Posterior cingulate gyrus (tissue), 11 donors: ENCODE results near the gene LENEP.

Experiments used
- DNase-seq, 10 donors: peaks; one replicate each; pipeline versions ENCODE4 v3.0.0 to v3.0.0-alpha.2; 2020 to 2021; ENCODE audit warnings: mixed read lengths in 3 of 10
- intact Hi-C: fragments of 100-400 bp; cut with DNase I; formaldehyde crosslinking; loops from one replicate; pipeline ENCODE4 v1.15.1; 2023

The LENEP gene

DNA sequence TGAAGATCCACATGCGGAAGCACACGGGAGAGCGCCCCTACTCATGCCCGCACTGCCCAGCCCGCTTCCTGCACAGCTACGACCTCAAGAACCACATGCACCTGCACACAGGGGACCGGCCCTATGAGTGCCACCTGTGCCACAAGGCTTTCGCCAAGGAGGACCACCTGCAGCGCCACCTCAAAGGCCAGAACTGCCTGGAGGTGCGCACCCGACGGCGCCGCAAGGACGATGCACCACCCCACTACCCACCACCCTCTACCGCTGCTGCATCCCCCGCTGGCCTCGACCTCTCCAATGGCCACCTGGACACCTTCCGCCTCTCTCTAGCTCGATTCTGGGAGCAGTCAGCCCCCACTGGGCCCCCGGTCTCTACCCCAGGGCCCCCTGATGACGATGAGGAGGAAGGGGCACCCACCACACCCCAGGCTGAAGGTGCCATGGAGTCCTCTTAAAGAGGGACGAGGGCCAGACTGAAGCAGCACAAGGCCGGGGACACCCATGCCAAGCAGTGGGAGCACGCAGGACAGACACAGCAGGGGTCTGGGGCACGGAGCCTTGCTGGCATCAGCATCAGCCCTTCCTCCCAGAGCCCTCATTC, 22.9 kb downstream of the LENEP start:
- intact Hi-C loops, result loop anchor here (5.0 kb wide), 1 partner anchor 54 kb away; the partner anchor contains the start of gene PYGO2
- no peak for DNase-seq

DNA sequence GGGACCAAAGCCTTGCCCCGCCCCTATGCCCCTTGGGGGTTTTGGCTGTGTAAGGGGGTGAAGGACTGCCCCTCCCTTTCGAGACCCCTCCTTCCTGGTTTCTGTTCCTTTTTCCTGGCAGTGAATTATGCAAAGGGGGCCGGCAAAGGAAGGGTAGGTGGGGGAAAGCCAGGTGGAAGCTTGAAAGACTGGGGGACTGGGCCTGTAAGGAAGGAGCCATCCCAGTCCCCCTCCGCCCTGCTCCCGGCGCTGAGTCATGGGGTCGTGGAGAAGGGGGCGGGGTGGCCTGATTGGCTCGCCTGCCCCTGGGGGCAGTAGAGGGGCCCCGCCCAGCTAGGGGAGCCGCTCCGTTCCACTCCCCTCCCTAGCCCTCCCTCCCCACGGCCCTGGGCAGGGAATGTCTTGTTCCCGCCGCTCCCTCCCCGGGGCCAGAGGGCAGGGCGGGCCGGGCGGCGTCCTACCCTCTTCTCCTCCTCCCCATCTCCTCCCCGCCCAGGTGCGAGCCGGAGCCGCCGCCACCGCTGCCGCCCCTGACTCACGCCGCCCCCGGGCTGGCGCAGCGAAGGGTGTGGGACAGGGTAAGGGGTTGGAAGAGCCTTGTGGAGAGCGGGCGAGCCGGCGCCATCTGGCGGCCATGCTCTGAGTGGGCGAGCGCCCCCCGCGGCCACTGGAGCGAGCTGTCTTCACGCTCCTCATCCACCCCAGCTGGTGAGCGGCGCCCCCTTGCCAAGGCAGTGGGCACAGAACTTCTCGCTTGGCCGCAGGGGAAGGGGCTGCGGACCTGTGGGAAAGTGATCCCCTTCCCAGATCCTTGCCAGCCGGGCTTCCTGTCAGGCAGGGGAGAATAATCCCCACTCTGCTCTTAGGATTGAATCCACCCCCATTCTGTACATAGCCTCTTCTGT, 23.9 kb downstream of the LENEP start:
- intact Hi-C loops, result loop anchor here (5.0 kb wide), 1 partner anchor 55 kb away; the partner anchor contains the start of gene PYGO2
- peak; percentile 75 to 98 (median 88) for DNase-seq

DNA sequence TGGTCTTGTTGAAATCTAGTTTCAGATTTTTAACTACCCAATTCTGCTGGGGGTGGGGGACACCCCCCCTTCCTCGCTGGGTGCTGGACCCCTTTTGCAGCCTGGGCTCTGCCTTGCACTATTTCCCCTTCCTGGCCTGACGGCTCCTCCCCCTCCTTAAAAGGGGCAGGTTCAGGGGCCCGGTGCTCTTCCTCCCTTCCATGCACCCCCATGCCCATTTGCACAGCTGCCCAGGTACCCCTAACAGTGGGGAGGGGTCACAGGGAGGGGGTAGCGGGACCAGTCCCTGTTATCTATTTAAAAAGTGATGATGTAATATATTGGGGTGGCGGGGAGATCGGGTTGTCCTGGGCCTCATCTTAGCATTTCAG, 24.5 kb downstream of the LENEP start:
- no peak for DNase-seq
- intact Hi-C loops, result loop anchor here (5.0 kb wide), 1 partner anchor 56 kb away; the partner anchor contains the start of gene PYGO2

DNA sequence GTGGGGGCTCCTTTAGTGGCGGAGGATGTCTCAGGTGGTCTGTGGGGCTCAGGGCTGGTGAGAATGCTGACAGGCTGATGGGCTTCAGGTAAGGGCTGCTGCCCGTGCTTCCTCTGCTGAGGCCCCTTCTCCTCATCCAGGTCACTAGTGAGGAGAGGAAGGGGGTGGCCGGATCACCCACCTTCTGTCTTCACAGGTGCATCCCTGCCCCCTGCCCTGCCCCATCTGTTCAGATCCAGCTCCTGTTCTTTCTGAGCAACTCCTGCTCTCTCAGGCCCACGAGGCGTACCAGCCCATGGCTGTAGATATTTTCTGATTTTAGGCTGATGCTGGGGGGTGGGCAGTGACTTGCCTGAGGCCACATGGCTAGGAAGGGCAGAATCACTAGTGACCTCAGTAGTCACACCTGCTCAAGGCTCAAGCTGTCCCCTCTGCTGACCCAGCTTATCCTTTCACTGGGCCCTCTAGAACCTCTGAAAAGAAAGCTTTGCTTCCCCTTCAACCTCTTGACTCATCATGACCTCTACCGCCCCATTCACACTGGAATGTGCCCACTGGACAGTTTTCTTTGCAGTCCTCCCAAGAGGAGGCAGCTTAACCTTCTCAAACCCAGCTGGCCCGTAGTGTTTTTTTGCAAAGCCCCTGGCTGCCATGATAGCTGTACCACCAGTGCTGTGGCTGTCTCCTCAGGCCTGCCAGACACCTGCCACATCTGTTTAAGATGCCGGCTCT, 25.4 kb downstream of the LENEP start:
- no peak for DNase-seq
- intact Hi-C loops, result loop anchor here (5.0 kb wide), 1 partner anchor 56 kb away; the partner anchor contains the start of gene PYGO2

DNA sequence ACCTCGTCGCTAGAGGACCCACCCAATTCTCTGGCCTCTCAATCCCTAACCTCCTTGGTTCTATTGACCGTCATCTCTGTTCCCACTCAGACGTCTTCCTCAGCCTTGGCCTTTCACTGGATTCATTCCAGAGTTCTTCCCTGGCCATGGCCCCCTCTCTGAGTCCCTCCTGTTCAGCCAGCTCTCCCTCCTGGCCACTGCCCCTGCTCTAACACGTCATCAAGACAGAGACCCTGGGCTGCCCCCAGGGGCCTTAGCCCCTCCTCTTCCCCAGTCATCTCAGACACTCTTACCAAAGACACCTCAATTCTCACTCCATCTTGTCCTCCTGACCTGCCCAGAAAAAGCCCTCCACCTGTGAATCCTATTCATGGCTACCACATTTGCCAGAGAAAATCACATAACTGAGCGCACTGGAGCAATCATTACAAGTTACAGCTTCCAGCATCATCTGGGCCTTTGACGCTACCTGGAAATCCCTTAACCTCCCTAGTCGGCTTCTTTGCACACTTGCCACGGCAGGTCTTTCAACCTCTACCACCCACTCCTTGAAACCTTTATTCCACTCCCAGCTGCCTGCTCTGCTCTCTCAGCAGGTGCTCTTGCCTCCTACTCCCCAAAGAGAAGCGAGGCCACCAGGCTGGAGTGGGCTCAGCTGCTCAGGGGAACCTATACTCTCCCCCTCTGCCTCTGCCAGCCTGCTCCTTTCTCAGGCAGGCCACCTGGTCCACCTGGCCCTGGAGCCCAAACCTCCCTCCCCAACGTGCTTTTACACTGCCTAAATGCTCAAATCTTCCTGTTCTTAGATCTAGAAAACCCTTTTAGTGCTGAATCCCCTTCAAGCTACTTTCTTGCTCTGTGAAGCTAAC, 26.2 kb downstream of the LENEP start:
- DNase-seq, result peak in 1 of 10 donors; percentile 36
- intact Hi-C loops, result loop anchor here (5.0 kb wide), 1 partner anchor 57 kb away; the partner anchor contains the start of gene PYGO2

DNA sequence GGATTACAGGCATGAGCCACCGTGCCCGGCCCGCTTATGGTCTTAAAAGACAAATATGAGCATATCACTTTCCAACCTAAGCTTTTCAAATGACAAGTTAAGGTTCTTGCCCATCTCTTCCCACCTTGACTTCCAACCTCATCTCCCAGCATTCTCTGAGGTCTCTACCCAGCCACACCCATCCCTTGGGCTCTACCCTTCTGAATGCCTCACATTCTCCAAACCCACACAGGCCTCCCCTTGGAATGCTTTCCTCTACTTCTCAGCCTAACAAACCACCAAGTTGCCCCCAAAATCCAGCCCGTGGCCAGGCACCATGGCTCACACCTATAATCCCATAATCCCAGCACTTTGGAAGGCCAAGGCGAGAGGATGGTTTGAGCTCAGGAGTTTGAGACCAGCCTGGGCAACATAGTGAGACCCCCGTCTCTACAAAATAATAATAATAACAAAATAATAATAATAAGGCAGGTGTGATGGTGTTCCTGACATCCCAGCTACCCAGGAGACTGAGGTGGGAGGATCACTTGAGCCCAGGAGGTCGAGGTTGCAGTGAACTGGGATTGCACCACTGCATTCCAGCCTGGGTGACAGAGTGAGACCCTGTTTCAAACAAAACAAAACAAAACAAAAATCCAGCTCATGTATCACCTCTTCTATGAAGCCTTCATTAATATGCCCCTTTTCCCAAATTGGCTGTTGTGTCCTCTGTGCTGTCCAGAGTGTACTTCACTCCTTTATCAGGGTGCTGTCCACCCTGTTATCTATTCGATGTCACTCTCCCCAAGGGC, 28.9 kb downstream of the LENEP start:
- intact Hi-C loops, result no loop called here
- DNase-seq, result no peak

DNA sequence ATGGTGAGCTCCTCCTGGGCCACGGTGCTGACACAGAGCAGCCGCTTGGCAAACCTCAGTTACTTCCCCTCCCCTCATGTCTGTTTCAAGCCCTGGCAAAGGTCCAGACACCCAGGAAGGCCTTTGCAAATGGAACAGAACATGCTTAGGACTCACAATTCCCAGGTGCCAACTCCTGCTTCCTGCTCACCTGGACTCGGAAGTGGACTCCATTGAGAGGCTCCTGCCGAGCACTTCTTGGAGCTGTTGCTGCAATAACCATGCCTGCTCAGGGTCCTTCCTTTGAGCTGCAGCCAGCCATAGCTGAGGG, 29.5 kb downstream of the LENEP start:
- no peak for DNase-seq

DNA sequence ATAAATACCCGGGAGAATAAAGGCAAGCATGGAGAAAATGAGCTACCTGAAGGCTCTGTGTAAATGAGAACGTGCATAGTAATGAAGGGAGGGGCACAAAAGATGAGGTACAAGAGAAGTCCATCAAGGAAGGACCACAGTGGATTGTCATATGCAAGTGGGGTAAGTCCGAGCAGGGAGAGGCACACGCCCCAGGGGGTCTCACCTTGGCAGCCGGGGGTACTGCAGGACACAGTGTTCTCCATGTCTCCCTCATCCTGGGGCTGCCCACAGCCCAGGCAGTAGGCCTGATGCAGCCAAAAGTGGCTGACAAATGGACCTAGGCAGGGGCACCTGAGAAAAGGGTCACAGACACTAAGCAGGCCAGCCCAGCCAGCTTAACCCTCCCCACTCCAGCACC, 30.2 kb downstream of the LENEP start:
- DNase-seq, result no peak
- intact Hi-C loops, result no loop called here

More for the DNA sequence above, 29.5 kb downstream of the LENEP start:
- intact Hi-C loops, result no loop called here

DNA sequence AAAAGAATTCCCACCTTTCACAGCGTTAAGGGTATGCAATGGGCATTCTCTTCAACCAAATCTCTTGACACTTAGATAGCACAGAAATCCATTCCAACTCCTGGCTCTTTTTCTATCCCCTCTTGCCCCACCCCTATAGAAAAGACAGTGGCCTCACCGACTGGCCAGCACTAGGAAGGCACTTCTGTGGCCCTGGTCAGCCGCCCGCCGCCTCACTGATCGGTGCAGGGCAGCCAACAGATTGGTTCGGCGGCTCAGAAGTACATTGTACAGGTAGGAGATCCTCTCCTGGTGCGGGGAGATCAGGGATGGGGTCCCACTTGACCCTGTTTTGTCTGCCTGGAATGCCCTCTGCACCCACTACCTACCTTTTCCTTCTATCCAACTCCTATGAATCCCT, 30.9 kb downstream of the LENEP start:
- intact Hi-C loops, result no loop called here
- no peak for DNase-seq

DNA sequence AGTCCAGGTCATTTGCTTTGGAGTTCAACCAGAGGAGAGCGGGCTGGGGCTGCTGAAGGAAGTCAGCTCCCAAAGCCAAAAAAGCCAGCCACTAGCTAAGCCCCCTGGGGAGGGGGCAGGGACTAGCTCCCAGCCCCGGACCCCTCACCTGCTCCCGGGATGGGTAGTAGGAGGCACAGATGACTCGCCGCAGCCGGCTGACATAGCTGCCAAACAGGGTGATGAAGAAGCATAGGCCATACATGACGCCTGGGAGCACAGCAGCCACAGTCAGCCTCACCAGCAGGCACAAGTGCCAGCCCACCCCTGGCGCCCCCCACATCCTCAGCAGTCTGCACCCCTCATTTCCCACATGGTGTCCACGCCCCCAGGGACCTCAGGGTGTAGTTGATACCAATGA, 32.8 kb downstream of the LENEP start:
- intact Hi-C loops, result no loop called here
- DNase-seq, result no peak

DNA sequence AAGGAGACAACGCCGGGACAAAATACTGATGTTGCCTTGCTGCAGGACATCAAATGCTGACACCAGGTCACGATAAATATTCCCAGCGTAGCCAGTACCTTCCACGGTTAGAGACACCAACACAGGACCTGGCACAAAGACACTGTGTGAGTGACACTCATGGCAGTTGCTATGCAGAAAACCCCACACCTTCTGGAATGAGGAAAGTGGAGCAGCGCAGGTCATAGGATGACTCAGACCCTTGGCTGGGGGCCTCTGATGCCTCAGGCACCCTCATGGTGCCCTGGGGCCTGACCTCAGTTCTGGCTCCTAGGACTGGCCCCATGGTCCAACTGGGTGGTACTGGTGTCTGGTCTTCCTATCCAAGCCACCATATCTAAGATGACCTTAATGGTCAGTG, 33.2 kb downstream of the LENEP start:
- DNase-seq, result no peak
- intact Hi-C loops, result no loop called here

DNA sequence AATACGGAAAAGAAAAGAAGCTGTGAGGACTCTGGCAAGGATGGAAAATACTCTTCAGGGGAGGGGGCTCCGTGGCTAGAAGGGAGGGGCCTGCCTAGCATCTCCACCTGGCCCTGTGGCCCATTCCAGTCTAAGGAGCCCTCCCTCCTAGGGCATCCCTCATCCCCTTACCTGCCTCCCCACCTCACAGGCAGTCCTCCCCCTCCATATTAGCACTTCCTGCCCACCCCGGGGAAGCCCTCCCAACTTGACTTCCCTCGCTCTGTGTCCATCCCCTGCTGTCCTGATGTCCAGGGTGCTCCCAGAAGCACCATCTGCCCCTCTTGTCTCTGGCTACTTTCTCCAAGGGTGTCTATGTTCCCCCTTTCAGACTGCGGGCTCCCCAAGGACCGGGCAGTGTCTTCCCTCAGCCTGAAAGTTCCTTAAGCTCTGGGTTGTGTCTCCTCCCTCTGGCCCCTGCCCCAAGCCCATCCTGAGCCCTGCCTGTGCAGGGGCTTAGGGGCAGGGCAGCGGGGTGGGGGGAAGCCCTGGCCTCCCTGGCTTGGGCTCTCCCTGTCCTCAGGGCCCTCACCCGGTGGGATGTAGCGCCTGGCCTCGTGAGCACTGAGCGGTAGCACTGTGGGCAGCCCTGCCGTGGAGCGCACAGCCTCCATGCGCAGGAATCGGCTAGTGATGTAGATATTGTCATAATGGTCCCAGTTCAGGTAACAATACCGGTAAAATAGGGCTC, 36.3 kb downstream of the LENEP start:
- intact Hi-C loops, result no loop called here

DNA sequence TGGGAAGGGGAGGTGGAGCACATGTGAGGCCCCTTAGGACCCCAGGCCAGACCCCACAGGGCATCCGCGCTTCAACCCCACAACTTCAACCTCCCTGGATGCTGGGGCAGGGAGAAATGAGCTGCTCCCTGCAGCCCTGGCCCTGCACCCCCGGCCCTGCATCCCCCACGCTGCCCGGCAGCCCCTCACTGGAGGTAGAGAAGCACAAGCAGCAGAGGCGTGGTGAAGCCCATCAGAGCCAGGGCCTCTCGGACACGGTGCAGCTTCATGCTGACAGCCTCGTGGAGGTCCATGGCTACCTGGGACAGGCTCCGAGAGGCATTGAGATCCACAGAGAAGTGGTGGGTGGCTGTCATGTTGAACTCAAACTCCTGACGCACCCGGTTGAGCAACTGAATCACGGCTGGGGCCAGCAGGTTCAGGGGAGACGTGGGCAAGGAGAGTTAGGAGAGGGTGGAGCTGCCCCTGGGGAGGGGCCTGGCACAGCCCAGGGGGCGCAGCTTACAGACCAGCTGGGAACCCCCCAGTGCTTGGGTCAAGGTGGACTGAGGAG, 36.9 kb downstream of the LENEP start:
- intact Hi-C loops, result no loop called here
- no peak for DNase-seq

More for the DNA sequence above, 36.3 kb downstream of the LENEP start:
- no peak for DNase-seq

DNA sequence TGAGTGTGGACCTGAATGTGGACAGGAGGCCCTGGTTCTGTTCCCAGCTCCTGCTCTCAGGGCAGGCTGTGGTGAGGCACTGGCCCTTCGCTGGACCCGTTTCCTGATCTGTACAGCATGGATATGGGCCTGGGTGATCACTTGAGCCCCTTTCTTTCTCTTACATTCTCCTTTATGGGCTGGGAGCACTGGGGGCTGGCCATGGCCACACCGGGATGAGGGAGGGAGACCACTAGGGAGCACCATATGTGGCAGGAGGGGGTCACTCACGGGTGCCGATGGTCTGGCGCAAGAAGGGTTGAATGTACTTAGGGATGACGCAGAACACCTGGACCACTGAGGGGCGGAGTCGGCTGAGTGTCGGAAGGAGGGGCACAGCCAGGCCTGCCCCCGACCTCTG, 37.5 kb downstream of the LENEP start:
- intact Hi-C loops, result no loop called here

DNA sequence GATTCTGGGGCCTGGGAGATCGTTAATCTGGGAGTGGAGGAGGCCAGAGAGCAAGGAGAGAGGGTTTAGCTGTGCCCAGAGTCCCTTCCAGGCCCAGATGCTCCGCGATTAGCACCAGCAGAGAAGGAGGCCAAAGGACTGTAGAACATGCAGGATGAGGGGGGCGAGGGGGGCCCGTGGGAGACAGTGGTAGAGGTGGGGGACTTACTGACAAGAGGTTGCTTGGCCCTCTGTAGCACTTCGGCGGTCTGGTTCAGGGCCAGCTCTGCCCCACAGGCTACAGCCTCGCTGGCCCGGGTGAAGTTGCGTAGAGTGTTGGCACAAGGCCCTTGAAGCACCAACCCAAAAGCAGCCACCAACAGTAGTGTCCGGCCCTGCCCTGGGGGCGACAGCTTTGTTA, 39.5 kb downstream of the LENEP start:
- intact Hi-C loops, result no loop called here
- DNase-seq, result no peak

More for the DNA sequence above, 37.5 kb downstream of the LENEP start:
- no peak for DNase-seq

DNA sequence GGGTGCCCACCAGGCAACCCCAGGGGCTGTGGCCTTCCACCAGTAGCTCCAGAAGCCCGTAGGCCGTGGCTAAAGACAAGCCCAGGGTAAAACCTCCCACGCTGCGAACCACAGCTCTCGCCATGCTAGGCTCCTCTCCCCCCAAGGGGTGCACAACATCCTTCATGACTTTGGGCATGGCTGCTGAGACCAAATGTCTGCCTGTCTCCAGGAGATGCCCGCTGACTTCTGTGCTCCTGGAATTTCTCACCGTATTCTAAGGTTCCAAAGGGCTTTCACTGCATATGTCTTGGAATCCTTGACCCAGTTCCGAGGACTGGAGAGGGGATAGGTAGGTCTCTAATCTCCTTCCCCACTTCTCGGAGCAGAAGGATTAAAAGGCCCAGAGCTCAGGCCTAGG, 40.1 kb downstream of the LENEP start, which contains the start of the genes DCST1 and DCST2:
Gene DCST1 (plus strand): TSS at position 301 of the 400 bp plus-strand sequence. CDS start 213 bp downstream, outside the sequence.
Gene DCST2 (minus strand): TSS at position 258 of the 400 bp plus-strand sequence. CDS start 80 bp downstream, at position 178.
- no peak for DNase-seq
- intact Hi-C loops, result no loop called here

DNA sequence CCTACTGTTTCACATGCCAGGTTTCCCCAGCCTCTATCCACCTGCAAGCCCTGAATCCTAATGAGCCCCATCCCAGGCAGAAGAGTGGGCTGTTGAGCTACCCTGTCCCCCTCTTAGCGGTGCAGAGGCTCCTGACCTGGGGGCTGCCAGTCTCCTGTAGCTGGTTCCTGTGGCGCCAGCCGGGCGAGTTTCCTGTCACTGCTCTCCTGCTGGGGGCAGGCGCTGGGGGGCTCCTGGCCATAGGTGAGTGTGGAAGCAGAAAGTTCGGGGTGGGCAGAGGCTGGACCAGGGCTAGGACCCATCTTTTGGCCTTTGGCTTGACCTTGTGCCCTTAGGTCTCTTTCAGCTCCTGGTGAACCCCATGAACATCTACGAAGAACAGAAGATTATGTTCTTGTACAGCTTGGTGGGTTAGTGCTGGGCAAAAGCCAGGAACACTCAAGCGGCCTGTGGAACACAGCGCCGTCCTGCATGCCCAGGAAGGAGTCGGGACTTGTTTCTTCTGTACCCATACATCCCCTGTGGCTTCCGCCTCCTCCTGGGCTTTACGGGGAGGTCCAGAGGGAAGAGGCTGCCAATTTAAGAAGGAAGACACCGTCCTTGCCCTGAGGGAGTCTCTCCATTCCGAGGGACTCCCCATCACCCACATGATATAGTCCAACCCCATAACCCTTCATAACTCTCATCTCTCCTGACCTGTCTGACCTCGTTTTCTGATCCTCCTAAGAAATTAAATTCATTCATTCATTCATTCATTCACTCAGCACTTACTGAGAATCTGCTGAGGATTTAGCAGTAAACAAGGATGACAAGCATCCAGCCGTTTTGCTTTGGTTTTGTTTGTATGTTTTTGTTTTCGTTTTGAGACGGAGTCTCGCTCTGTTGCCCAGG, 41.2 kb downstream of the LENEP start:
- no peak for DNase-seq
- intact Hi-C loops, result no loop called here
